IPS DF 6.9 (cell line): ENCODE measurements around the gene TADA2A.
"Not testable (repeated sequence)": the region's sequence is repeated elsewhere in the genome, so short reads cannot be mapped to it uniquely, and the experiment has no call there.

Experiments
- DNase-seq: peaks from one replicate; pipeline ENCODE4 v3.0.0-alpha.2; 2013; ENCODE audit warnings: low read depth, low spot score
- H3K27ac ChIP-seq: one replicate; pipeline ENCODE4 v1.5.1; 2013; ENCODE audit warnings: low read length, control low read depth
- H3K27me3 ChIP-seq: 2 replicates; pipeline ENCODE4 v1.6.1; 2013; ENCODE audit warnings: mild to moderate bottlenecking, low read length; ENCODE audit not compliant: control insufficient read depth, insufficient read depth
- H3K36me3 ChIP-seq: 2 replicates; pipeline ENCODE4 v1.6.1; 2013; ENCODE audit warnings: low read length; ENCODE audit not compliant: control insufficient read depth, insufficient read depth
- H3K4me1 ChIP-seq: 2 replicates; pipeline ENCODE4 v1.6.1; 2013; ENCODE audit warnings: low read length; ENCODE audit not compliant: control insufficient read depth, insufficient read depth
- H3K4me3 ChIP-seq: 2 replicates; pipeline ENCODE4 v1.5.1; 2013; ENCODE audit warnings: mild to moderate bottlenecking, low read length
- H3K9me3 ChIP-seq: 2 replicates; pipeline ENCODE4 v1.6.1; 2013; ENCODE audit warnings: low read length, inconsistent platforms; ENCODE audit not compliant: control insufficient read depth, insufficient read depth
- WGBS: extraction: QIAGEN DNeasy Blood & Tissue Kit; methylation state at CpG from one replicate; pipeline ENCODE4 v1.1.7; 2013; ENCODE audit warnings: mixed read lengths, missing lambda C conversion rate; ENCODE audit not compliant: insufficient read length, insufficient coverage; 5-methylcytosine and 5-hydroxymethylcytosine counted together

Gene TADA2A

GRCh38 chr17:37429453-37429852, 22.8 kb downstream of the TADA2A start:
- Histone ChIP-seq H3K4me1 (no peaks in the 10 kb centered on the region), H3K4me3 (no peak overlapping the region), H3K27ac (no peak overlapping the region), H3K27me3 (no peaks in the 10 kb centered on the region), H3K36me3 (peaks cover 4% of the 10 kb centered on the region; the same call in 1 of the 2 replicates), H3K9me3 (no peaks in the 10 kb centered on the region)
- no peak for DNase-seq
- no CpG with 5 or more reads among the region's 1 CpG for WGBS

GRCh38 chr17:37430051-37430627, 23.5 kb downstream of the TADA2A start:
- Histone ChIP-seq H3K9me3 (no peaks in the 10 kb centered on the region), H3K36me3 (peaks cover 4% of the 10 kb centered on the region; the same call in 1 of the 2 replicates), H3K4me1 (no peaks in the 10 kb centered on the region), H3K27me3 (no peaks in the 10 kb centered on the region), H3K4me3 (no peak overlapping the region), H3K27ac (no peak overlapping the region)
- WGBS: 100% methylated on average over 1 of the region's 1 CpG
- no peak for DNase-seq

- no peaks in the 10 kb centered on the region for H3K9me3 ChIP-seq
- DNase-seq: no peak
- H3K27me3 ChIP-seq: no peaks in the 10 kb centered on the region
- H3K4me3 ChIP-seq: no peak overlapping the region
- H3K27ac ChIP-seq: no peak overlapping the region
- WGBS: no CpG with 5 or more reads among the region's 2 CpGs
- H3K4me1 ChIP-seq: no peaks in the 10 kb centered on the region
- no peaks in the 10 kb centered on the region for H3K36me3 ChIP-seq
Observed at GRCh38 chr17:37432671-37433070, 26.0 kb downstream of the TADA2A start.

- Histone ChIP-seq H3K27me3 (no peaks in the 10 kb centered on the region), H3K4me1 (no peaks in the 10 kb centered on the region), H3K36me3 (peaks cover 2% of the 10 kb centered on the region; the same call in 1 of the 2 replicates), H3K4me3 (no peak overlapping the region), H3K27ac (no peak overlapping the region), H3K9me3 (no peaks in the 10 kb centered on the region)
- no peak for DNase-seq
- WGBS: no CpG with 5 or more reads among the region's 4 CpGs
Observed at GRCh38 chr17:37438141-37438540, 31.5 kb downstream of the TADA2A start.

- no peaks in the 10 kb centered on the region for H3K27me3 ChIP-seq
- peaks cover 2% of the 10 kb centered on the region; the same call in 1 of the 2 replicates for H3K36me3 ChIP-seq
- no peaks in the 10 kb centered on the region for H3K4me1 ChIP-seq
- H3K9me3 ChIP-seq: no peaks in the 10 kb centered on the region
- no peak for DNase-seq
- no peak overlapping the region for H3K27ac ChIP-seq
- WGBS: no CpG with 5 or more reads among the region's 2 CpGs
- H3K4me3 ChIP-seq: no peak overlapping the region
Observed at GRCh38 chr17:37440424-37440823, 33.7 kb downstream of the TADA2A start.

- not testable (repeated sequence) for H3K27ac ChIP-seq, H3K36me3 ChIP-seq, H3K9me3 ChIP-seq, H3K4me1 ChIP-seq, H3K27me3 ChIP-seq, DNase-seq, H3K4me3 ChIP-seq
- WGBS: no CpG with 5 or more reads among the region's 12 CpGs
Observed at GRCh38 chr17:37441369-37442014, 34.8 kb downstream of the TADA2A start.

GRCh38 chr17:37446027-37446426, 39.3 kb downstream of the TADA2A start:
- Histone ChIP-seq H3K4me1 (no peaks in the 10 kb centered on the region), H3K27ac (no peak overlapping the region), H3K36me3 (no peaks in the 10 kb centered on the region; the same call in 1 of the 2 replicates), H3K27me3 (no peaks in the 10 kb centered on the region), H3K9me3 (no peaks in the 10 kb centered on the region), H3K4me3 (no peak overlapping the region)
- no peak for DNase-seq
- no CpG with 5 or more reads among the region's 4 CpGs for WGBS

- no peaks in the 10 kb centered on the region for H3K36me3 ChIP-seq
- no CpG with 5 or more reads among the region's 1 CpG for WGBS
- no peak overlapping the region for H3K27ac ChIP-seq
Observed at GRCh38 chr17:37447641-37448040, 41.0 kb downstream of the TADA2A start.

GRCh38 chr17:37450112-37450511, 43.4 kb downstream of the TADA2A start:
- DNase-seq: no peak
- Histone ChIP-seq H3K9me3 (no peaks in the 10 kb centered on the region), H3K4me1 (no peaks in the 10 kb centered on the region), H3K27me3 (no peaks in the 10 kb centered on the region), H3K36me3 (no peaks in the 10 kb centered on the region), H3K4me3 (no peak overlapping the region), H3K27ac (no peak overlapping the region)
- WGBS: no CpG with 5 or more reads among the region's 6 CpGs

More at GRCh38 chr17:37447641-37448040, 41.0 kb downstream of the TADA2A start:
- Histone ChIP-seq H3K4me3 (no peak overlapping the region), H3K27me3 (no peaks in the 10 kb centered on the region), H3K4me1 (no peaks in the 10 kb centered on the region), H3K9me3 (no peaks in the 10 kb centered on the region)
- DNase-seq: no peak

GRCh38 chr17:37457801-37458200, 51.1 kb downstream of the TADA2A start:
- not testable (repeated sequence) for H3K9me3 ChIP-seq, H3K4me3 ChIP-seq, DNase-seq, H3K36me3 ChIP-seq, H3K4me1 ChIP-seq, H3K27me3 ChIP-seq, H3K27ac ChIP-seq
- WGBS: no CpG with 5 or more reads among the region's 3 CpGs

GRCh38 chr17:37458805-37459204, 52.1 kb downstream of the TADA2A start:
- H3K27ac ChIP-seq: no peak overlapping the region
- DNase-seq: no peak
- no peaks in the 10 kb centered on the region for H3K4me1 ChIP-seq
- no peaks in the 10 kb centered on the region for H3K27me3 ChIP-seq
- no peaks in the 10 kb centered on the region for H3K9me3 ChIP-seq
- no CpG with 5 or more reads among the region's 3 CpGs for WGBS
- H3K4me3 ChIP-seq: no peak overlapping the region
- no peaks in the 10 kb centered on the region; the same call in 1 of the 2 replicates for H3K36me3 ChIP-seq
